GM21825 (cell line): ENCODE measurements around the gene RRM1.
"Not testable (repeated sequence)": the region's sequence is repeated elsewhere in the genome, so short reads cannot be mapped to it uniquely, and the experiment has no call there.

Source experiments
- ATAC-seq: cut with Tn5 transposase; IDR thresholded peaks from one replicate; pipeline ENCODE4 v1.9.1; 2021; ENCODE audit warnings: mild to moderate bottlenecking, moderate library complexity; ENCODE audit not compliant: unreplicated experiment

The RRM1 gene

GRCh38 chr11:4094348-4095291, at the start of gene RRM1:
Gene RRM1 (plus strand): TSS chr11:4094799. CDS start chr11:4095013, 214 bp downstream.
- peak; percentile 92 for ATAC-seq

GRCh38 chr11:4044976-4045646, 49.5 kb upstream of the RRM1 start:
- no peak for ATAC-seq

DNA sequence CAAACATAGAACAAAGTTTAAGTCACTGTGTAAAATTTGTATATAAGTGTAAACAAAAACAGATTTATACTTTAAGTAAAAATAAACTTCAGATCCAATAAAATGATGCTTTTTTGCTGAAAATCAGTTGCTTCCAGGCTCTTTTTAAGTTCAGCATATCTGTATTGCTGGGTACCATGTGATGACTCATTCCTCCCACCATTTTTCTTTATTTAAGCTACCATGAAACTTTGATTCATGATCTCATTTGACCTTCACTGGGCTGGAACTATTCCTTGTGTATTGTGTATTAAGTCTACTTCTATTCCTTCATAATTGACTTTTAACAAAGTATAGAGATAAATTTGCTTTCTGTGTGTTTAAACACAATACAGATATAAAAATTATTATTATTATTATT, 46.3 kb upstream of the RRM1 start:
- ATAC-seq = no peak

DNA sequence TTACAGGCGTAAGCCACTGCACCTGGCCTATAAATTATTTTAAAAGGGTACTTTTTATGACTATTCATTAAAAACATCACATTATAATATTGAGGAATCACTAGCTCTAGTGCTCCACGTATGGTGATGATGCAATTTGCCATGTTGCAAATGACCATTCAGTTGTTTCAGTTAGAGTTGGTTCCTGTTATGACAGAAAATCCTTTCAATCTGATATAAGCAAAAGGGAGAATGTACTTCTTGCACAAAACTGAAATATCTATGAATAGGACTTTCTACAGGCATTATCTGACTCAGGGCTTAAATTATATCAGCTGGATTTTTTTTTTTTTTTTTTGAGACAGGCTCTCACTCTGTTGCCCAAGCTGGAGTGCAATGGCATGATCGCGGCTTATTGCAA, 45.6 kb upstream of the RRM1 start:
- no peak for ATAC-seq

- ATAC-seq = no peak
Measured at GRCh38 chr11:4050138-4050537, 44.5 kb upstream of the RRM1 start.

- not testable (repeated sequence) for ATAC-seq
Measured at GRCh38 chr11:4053200-4053599, 41.4 kb upstream of the RRM1 start.

- no peak for ATAC-seq
Measured at GRCh38 chr11:4054643-4055042, 40.0 kb upstream of the RRM1 start.

DNA sequence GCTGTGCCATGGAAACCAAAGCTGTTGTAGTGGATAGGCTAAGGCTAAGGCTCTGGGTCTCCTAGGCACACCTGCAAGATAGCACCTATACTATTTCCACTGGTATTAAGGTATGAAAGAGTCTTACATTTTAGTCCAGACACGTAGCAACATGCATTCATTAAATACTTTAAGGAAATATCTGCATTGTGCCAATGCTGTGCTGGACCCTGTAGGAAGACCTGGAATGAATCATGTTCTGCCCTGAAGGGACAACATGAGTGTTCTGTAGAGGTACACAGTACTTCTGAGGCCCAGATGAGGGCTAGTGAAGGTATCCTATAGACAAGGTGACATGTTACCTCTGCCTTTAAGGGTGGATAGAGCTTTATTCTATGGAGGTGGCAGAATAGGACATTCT, 35.2 kb upstream of the RRM1 start:
- ATAC-seq = no peak

- ATAC-seq = no peak
Measured at GRCh38 chr11:4060182-4060923, 34.2 kb upstream of the RRM1 start.

GRCh38 chr11:4061700-4062099, 32.9 kb upstream of the RRM1 start:
- no peak for ATAC-seq

DNA sequence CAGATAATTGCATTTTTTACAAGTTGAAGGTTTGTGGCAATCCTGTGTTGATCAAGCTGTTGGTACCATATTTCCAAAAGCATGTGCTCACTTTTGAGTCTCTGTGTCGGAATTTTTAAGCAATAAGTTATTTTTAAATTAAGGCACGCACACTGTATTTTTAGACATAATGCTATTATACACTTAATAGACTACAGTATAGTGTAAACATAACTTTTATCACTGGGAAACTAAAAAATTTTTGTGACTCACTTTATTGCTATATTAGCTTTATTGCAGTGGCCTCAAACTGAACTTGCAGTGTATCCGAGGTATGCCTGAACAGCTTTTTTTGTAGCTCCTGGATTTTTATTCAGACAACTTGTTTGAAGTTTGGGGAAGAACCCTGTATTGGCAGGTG, 31.3 kb upstream of the RRM1 start:
- ATAC-seq = no peak

GRCh38 chr11:4064278-4064955, 30.2 kb upstream of the RRM1 start:
- no peak for ATAC-seq

DNA sequence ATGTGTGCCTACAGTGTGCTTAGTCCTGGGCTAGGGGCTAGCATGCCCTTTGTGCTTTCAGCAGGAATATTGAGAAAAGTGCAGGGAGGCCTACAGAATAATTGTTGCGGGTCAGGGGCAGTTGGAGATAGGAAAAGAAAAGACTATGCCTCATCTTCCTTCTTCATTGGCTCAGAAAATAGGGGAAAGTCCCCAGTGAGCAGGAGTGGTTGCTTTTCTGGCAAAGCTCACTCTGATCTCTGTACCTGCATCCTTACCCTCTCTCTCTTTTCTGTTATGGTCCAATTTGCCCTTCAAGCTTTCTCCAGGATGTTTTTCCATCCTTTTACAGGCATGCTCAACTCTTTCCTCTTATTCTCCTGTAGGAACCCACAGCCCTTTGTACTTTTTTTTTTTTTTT, 29.5 kb upstream of the RRM1 start:
- ATAC-seq = no peak

DNA sequence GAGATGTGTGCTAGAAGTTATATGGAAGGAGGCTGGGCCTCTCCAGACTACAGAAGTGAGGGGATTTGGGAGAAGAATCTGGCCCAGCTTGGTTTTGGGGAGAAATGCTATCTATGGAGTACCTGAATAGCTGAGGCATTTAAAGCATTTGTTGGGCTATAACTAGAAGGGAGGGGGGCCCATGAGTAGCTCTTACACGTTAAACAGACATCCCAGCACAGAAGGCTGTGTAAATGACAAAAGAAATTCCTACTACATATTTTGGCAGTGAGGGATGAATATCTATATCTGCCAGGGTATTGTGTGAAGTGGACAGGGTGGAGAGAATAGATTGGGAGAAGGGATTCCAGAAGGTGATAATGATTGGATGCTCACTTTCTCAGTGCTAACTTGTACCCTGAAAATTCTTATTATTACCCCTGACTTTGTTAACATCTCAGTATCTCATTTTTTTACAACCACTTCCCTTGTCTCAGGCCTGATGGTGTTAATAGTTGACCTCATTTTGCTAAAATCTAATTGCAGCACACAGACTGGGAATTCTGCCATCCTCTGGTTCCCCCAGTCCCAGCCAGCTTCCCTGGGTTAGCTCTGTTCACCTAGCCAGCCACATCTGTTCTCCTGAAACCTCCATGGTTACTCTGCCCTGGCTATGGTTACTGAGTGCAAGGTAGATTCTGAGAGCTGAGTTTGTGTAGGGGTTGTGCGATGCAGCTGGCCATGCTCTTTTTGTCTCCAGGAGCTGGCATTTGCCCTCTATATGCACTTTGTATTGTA, 28.8 kb upstream of the RRM1 start:
- ATAC-seq = no peak

DNA sequence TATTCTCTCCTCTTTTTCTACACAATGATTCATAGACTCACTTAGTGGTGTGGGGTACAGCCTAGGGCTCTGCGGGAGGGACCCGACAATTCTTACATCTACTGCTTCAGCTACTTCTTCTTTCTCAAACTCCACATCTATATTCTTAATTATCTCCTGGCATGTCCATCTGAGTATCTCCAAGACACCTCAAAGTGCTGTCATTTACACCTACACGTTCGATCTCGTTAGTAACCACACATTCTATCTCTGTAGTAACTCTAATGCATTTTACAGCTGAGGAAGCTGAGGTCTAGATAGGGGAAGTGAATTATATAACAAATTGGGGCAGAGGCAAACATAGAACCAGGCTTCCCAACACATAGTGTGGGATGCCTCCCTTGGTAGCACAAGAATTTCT, 27.7 kb upstream of the RRM1 start:
- no peak for ATAC-seq

DNA sequence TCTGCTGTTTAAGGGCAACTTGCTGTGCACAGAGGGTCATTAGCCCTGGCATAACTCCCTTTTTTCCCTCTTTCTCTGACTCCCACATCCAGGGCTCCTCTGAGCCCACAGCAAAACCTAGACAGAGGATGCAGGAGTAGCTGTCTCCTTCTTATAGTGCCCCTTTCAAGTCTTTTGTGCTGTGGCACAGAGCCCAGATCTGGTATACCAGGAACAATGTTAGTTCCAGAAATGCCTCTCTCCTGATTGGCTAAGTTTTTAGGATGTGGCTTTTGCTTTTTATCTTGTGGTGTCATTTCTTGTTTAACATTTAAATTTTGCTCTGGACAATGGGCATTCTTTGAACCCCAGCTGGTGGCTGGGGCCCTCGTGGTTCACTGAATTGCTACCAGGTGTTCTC, 25.6 kb upstream of the RRM1 start:
- no peak for ATAC-seq

DNA sequence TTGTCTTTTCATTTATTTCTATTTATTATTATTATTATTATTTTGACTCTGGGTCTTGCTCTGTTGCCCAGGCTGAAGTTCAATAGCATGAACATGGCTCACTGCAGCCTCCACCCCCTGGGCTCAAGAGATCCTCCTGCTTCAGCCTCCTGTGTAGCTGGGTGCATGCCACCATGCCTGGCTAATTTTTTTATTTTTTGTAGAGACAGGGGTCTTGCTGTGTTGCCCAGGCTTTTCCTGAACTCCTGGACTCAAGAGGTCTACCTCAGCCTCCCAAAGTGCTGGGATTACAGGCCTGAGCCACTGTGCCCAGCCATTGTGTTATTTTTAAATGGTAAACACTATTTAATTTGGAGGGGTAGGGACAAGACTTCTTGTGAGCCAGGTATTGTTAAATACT, 23.3 kb upstream of the RRM1 start:
- ATAC-seq = no peak

GRCh38 chr11:4071914-4072313, 22.7 kb upstream of the RRM1 start:
- ATAC-seq = no peak

DNA sequence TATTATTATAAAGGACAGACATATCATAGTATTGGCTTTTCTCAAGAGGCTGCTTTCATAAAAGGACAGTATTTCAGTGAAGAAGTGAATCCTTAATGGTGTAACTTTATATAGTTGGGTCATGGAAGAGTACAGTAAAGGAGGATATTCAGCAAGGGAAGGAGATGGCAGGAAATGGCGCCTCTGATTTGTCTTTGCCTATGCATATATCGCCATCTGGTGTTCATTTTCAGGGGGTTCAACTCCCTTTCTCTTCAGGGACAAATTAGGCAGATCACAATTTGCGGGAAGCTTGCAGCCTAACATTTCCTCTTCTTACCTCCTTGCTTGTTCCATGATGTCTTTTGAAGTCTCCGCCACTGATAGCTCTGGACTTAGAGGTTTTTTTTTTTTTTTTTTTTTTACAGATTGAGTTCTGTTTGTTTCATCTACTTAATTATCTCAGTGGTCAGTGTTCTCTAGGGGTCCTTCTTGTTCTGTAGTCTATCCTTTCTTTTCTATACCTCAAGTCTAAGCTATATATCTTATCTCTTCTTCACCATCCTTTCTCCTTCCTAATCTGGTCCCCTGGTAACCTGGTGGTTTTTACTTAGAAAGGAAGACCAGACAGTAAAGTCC, 21.8 kb upstream of the RRM1 start:
- no peak for ATAC-seq

- no peak for ATAC-seq
Measured at GRCh38 chr11:4074266-4074665, 20.3 kb upstream of the RRM1 start.
